ENCODE results near the gene RABEPK. TPM values are rescaled to one million over a fixed set of nuclear protein-coding genes. Genes with fewer than 3 reads are reported as not detected.

Gene RABEPK
- total RNA-seq, 4 donors from 2014 or later, result 12.5 to 23.0 (median 15.0) TPM

GRCh38 chr9:125271081-125271480 lies 70.7 kb downstream of the RABEPK start:
- WGBS, 2 donors, result 30 to 35% methylated on average over 5 of the region's 5 CpGs
- intact Hi-C loops (cut with DNase I), result no loop called here
- no peak for DNase-seq
- Histone ChIP-seq H3K36me3 (peaks cover 0 to 18% (median 0%) of the 10 kb centered on the region in 3 donors), H3K27me3 (no peaks in the 10 kb centered on the region), H3K4me3 (no peak overlapping the region), H3K27ac (peak overlapping the region in 3 of 4 donors; percentile 52 to 74 (median 68)), H3K9me3 (no peaks in the 10 kb centered on the region), H3K4me1 (peaks cover 11 to 88% (median 33%) of the 10 kb centered on the region in 3 donors)
- no peak for TF ChIP-seq CTCF (IDR thresholded peaks at IDR 0.05)
- no peak for TF ChIP-seq POLR2A (IDR thresholded peaks at IDR 0.05)

DNA sequence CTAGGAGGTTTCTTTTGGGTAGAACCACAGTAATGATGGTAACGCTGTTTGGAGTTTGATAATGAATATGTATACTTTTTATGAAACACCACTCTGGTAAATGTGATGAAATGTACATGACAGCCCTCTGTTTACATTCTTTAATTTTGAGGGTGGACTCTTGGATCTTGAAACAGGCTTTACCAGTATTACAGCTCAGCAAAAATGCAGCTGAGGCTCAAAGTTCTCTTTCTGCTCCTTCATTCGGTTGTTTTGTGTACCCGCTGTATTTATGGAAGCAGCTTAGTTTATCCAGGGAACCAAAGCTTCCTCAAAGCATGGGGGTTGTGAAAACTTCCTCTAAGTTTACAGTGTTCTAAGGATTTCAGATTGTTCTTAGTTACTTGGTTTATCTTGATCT lies 72.4 kb downstream of the RABEPK start:
- Histone ChIP-seq H3K27me3 (no peaks in the 10 kb centered on the region), H3K4me3 (no peak overlapping the region), H3K9me3 (no peaks in the 10 kb centered on the region), H3K36me3 (peaks cover 0 to 3% (median 0%) of the 10 kb centered on the region in 3 donors), H3K4me1 (peaks cover 11 to 77% (median 31%) of the 10 kb centered on the region in 3 donors), H3K27ac (peak overlapping the region; percentile 4 to 74 (median 60))
- WGBS, 2 donors, result 16 to 36% methylated on average over 3 of the region's 3 CpGs
- no peak for DNase-seq
- TF ChIP-seq POLR2A (IDR thresholded peaks at IDR 0.05) (no peak), CTCF (IDR thresholded peaks at IDR 0.05) (no peak)
- intact Hi-C loops (cut with DNase I), result no loop called here

- no peaks in the 10 kb centered on the region for H3K27me3 ChIP-seq
- no peaks in the 10 kb centered on the region for H3K9me3 ChIP-seq
- no peak overlapping the region for H3K4me3 ChIP-seq
- DNase-seq, result no peak
- H3K27ac ChIP-seq, result no peak overlapping the region
- 97 to 100% methylated on average over 4 of the region's 4 CpGs for WGBS, 2 donors
- peaks cover 0 to 14% (median 0%) of the 10 kb centered on the region in 3 donors for H3K36me3 ChIP-seq
- intact Hi-C loops (cut with DNase I), result no loop called here
- H3K4me1 ChIP-seq, result peaks cover 11 to 47% (median 20%) of the 10 kb centered on the region in 3 donors
- TF ChIP-seq CTCF (IDR thresholded peaks at IDR 0.05) (no peak), POLR2A (IDR thresholded peaks at IDR 0.05) (no peak)
These were observed 76.4 kb downstream of the RABEPK start for GRCh38 chr9:125276771-125277170.

- H3K9me3 ChIP-seq, result no peaks in the 10 kb centered on the region
- DNase-seq, result no peak
- no peak overlapping the region for H3K4me3 ChIP-seq
- H3K27ac ChIP-seq, result no peak overlapping the region
- peaks cover 11 to 41% (median 15%) of the 10 kb centered on the region in 3 donors for H3K4me1 ChIP-seq
- peaks cover 0 to 14% (median 0%) of the 10 kb centered on the region in 3 donors for H3K36me3 ChIP-seq
- no peaks in the 10 kb centered on the region for H3K27me3 ChIP-seq
- no peak for TF ChIP-seq POLR2A (IDR thresholded peaks at IDR 0.05)
- TF ChIP-seq CTCF (IDR thresholded peaks at IDR 0.05), result no peak
- intact Hi-C loops (cut with DNase I), result no loop called here
These were observed 77.1 kb downstream of the RABEPK start for GRCh38 chr9:125277411-125277810.

- Histone ChIP-seq H3K27me3 (no peaks in the 10 kb centered on the region), H3K36me3 (peaks cover 0 to 19% (median 0%) of the 10 kb centered on the region in 3 donors), H3K4me3 (no peak overlapping the region), H3K9me3 (no peaks in the 10 kb centered on the region), H3K27ac (no peak overlapping the region), H3K4me1 (peaks cover 0 to 18% (median 0%) of the 10 kb centered on the region in 3 donors)
- TF ChIP-seq CTCF (IDR thresholded peaks at IDR 0.05) (no peak), POLR2A (IDR thresholded peaks at IDR 0.05) (no peak)
- no peak for DNase-seq
- 56 to 81% methylated on average over 4 of the region's 4 CpGs for WGBS, 2 donors
- intact Hi-C loops (cut with DNase I), result no loop called here
These were observed 80.6 kb downstream of the RABEPK start for GRCh38 chr9:125280945-125281344.

Small RNA genes within 50 kb of the gene (small RNA-seq; reads per million reads assigned to genes)
- gene AL354710.1, result 0 reads per million in 4 donors

Other genes with a start within 250 kb of the RABEPK start
- 1 to 10 TPM; 3.3 to 9.9 (median 5.3) TPM for gene SCAI, start 57.0 kb upstream of the RABEPK start, total RNA-seq
- 10 to 100 TPM; 18.0 to 31.3 (median 26.6) TPM for gene PPP6C, start 10.7 kb upstream of the RABEPK start, total RNA-seq
- gene HSPA5, start 40.8 kb downstream of the RABEPK start, total RNA-seq, result 100 to 1,000 TPM in 2 of 4 donors, 10 to 100 TPM in 2; 84.1 to 178 (median 132) TPM
- 10 to 100 TPM; 34.8 to 65.4 (median 44.1) TPM for gene GAPVD1, start 61.3 kb downstream of the RABEPK start, total RNA-seq